LNCaP clone FGC (cell line): ENCODE measurements around the gene MRPS10.

Source experiments
- DNase-seq: peaks from one replicate; pipeline ENCODE4 v3.0.0-alpha.2; 2011; ENCODE audit warnings: low read depth
- H3K4me3 ChIP-seq: 2 replicates; pipeline ENCODE4 v1.5.1; 2011; ENCODE audit warnings: mild to moderate bottlenecking, low read depth, low read length, control low read depth
- CTCF ChIP-seq: IDR thresholded peaks from 2 replicates; pipeline ENCODE4 v1.5.1; 2012; ENCODE audit warnings: mild to moderate bottlenecking; ENCODE audit not compliant: control insufficient read depth, insufficient read depth; ENCODE audit errors: extremely low read depth

Gene MRPS10

GRCh38 chr6:42158011-42158410 is 59.6 kb downstream of the MRPS10 start:
- TF ChIP-seq CTCF, result no peak
- DNase-seq, result no peak
- no peak overlapping the region for H3K4me3 ChIP-seq
